GM19452 (cell line): ENCODE results near the gene KIRREL3.
"Not testable (repeated sequence)": the region's sequence is repeated elsewhere in the genome, so short reads cannot be mapped to it uniquely, and the experiment has no call there.

Experiments
- ATAC-seq: cut with Tn5 transposase; IDR thresholded peaks from one replicate; pipeline ENCODE4 v1.9.1; 2021; ENCODE audit not compliant: unreplicated experiment

Gene KIRREL3

DNA sequence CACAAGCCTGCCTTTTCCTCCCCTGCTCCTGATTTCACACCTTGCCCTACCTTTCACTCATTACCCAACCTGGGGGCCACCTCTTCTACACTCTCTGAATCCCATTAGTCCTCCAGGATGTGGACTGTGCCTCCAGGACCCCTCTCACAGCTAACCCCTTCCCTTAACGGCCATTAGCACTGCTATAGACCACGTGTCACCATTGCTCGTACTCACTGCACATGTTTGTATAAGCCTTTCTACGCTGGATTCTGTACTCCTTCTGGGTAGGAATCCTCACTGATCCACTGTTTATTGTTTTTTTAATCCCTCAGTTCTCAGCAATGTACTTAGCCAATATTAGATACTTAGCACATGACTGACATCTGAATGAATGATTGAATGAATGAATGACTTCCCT, 40.9 kb downstream of the KIRREL3 start:
- ATAC-seq = no peak

DNA sequence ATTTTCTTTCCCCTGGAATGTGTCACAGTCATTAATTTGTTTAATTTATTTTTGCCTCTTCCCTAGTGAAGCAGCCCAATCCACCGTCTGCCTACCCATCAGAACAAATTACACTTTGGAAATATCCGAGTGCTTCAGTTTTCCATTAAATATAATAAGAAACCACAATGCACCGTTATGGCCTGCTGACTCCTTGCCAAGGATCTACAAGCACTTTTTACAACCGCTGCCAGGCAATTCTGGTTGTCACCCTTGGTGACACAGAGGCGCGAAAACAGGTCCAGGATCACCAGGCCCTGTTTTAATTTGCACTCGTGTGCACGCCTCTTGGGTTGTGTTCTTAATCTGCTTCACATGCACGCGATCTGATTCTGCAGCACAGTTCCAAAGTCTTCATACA, 43.9 kb downstream of the KIRREL3 start:
- ATAC-seq = no peak

DNA sequence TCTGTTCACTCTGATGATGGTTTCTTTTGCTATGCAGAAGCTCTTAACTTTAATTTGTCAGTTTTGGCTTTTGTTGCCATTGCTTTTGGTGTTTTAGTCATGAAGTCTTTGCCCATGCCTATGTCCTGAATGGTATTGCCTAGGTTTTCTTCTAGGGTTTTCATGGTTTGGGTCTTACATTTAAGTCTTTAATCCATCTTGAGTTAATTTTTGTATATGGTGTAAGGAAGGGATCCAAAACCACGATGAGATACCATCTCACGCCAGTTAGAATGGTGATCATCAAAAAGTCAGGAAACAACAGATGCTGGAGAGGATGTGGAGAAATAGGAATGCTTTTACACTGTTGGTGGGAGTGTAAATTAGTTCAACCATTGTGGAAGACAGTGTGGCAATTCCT, 48.0 kb downstream of the KIRREL3 start:
- not testable (repeated sequence) for ATAC-seq

DNA sequence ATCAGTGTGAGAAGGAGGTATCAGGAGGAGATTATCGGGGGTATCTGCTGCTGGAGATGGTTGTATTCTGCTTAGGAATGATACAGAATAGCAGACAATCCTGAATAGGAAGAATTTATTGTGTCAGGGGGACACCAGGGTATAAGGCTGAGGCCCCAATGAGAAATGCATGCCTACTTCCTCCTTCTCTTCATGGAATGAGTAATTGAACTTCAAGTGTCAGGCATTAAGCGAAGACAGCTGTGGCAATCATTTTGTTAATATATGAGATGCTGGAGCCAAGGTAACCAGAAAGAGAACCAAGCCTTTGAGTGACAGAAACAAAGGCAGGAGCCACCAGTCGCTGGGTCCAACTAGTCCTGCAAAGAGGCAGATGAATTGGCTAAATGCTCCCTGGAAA, 49.1 kb downstream of the KIRREL3 start:
- ATAC-seq = no peak

DNA sequence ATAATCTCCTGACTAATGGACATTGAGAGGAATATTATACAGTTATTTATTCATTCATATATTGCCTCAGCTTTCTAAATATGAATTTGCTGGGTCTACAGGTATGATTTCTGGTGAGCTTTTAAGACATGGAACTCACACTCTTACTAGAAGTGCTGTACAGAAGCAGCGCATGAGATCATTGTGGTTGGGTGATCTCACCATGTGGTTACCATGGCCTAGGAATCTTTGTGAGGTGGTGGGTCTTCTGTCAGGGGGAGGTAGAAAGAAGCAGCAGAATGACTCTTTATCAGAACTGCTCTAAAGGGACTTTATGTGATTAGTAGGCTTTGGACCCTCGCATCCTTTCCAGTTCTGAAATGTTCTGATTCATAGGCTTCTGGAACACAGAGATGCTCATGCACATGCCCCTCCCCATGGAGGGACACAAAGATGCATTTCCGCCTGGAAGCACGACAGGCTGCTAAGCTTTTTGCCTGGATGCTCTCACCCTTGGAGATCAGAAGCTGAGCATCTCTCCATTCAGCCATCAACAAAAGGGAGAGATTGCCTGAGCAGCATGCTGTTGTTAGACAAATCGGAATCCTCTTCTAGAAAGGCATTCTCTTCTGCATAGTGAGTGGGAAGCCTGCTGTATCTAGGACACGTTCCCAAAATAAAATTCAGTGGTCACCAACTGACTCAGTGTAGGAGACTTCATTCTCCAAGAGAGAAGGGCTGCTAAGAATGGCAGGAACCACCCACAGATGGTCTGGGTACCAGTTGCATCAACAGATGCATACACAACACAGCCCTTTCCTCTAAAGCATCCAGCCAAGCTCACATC, 51.3 kb downstream of the KIRREL3 start:
- no peak for ATAC-seq

DNA sequence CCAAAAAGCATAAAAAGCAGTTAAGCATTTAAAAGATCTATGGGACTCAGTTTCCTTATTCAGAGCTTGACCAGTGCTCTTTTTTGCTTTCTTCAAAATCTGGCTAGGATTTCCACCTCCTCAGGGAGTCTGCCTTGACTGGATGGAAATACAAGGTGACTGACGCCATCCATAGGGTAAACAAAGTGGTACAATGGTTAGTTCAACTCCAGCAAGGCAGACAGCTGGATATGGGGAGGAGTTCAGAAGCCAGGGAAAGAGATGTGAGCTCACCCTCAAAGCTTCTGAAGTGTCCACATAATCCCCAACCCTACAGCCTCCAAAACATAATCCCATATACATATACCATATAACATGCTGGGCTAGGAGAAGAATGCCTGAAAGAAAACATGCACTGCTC, 52.0 kb downstream of the KIRREL3 start:
- ATAC-seq = no peak

DNA sequence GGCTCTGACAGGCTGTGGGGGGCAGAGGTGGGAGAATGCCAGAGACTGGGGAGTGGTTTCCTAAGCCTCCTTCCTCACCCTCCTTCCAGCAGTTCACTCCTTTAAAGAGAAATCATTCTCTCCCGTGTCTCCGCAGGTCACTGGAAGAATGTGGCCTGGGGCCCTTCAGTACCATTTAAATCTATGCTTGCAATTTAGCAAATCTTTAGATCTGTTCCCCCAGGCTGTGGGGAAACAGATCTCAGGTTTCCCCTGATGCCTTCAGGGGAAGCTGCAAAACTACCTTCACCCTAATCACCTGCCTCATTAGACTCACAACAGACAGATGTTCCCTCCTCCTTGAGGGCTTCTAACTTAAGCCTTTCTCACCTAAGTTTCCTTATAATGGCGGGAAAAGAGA, 55.3 kb downstream of the KIRREL3 start:
- ATAC-seq = no peak

DNA sequence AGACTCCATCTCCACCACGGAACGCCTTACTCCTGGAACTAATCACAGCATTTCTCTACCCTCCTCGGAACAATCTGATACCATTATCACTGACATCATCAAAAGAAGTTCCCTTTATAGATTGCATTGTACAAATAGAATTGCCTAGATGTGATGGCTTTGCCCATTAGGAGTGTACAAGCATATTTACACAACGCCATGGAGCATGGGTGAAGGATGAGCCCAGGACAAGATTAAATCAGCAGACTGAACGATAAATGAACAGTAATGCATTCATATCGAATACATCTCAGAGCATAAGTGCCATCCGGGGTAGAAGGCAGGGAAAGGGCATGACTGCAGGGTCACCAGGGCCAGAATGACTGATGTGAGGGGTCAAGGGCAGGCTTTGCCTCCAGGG, 57.3 kb downstream of the KIRREL3 start:
- no peak for ATAC-seq

DNA sequence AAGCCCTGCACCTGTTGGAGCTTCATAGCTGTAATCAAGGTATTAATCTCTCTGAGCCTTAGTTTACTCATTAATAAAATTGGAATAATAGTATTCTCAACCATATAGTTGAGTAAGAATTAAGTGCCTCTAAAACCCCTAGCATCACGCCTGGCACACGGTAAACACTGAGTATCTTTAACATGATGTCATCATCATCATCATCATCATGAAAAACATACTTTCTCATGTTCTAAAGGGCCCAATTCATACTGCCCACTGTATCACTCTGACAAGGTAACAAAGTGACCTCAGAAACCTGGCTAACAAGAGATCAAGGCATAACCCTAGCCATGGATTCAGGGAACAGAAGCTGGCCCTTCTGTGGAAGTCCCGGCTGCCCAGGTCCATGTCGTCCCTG, 58.4 kb downstream of the KIRREL3 start:
- ATAC-seq = no peak

DNA sequence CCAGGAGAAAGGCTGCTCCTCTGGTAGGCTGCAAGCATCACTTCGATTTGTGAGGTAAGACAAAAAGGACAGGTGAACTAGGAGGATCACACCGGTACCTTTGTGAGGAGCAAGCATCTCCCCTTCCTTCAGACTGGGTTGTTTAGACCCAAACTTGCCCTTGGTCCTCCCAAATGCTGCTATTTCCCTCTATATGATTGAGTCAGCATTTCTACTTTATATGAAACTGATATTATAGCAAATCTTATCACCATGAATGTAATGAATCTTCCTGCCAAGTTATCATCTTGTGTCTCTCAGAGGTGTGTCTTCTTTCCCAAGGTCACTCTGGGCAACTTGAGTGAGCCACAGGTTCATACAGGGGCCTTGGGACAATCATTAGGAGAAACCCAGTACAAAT, 61.0 kb downstream of the KIRREL3 start:
- no peak for ATAC-seq

DNA sequence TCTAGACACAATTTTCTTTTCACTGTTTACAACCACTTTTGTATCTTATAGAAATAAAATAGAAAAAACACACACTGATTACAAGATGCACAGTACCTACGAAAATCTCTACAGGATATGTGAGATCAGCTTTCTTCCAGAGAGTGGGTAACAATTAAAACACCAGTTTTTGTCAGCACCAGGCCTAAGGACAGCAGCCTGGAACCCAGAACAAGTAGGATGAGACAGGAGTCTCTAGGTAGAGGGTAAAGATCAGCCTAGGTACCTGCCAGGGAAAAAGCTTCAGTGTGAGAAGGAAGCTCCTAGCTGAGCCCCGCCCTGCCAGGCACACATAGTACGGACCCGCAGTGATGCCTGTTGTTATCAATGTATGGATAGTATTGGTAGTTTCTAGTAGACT, 61.9 kb downstream of the KIRREL3 start:
- no peak for ATAC-seq

DNA sequence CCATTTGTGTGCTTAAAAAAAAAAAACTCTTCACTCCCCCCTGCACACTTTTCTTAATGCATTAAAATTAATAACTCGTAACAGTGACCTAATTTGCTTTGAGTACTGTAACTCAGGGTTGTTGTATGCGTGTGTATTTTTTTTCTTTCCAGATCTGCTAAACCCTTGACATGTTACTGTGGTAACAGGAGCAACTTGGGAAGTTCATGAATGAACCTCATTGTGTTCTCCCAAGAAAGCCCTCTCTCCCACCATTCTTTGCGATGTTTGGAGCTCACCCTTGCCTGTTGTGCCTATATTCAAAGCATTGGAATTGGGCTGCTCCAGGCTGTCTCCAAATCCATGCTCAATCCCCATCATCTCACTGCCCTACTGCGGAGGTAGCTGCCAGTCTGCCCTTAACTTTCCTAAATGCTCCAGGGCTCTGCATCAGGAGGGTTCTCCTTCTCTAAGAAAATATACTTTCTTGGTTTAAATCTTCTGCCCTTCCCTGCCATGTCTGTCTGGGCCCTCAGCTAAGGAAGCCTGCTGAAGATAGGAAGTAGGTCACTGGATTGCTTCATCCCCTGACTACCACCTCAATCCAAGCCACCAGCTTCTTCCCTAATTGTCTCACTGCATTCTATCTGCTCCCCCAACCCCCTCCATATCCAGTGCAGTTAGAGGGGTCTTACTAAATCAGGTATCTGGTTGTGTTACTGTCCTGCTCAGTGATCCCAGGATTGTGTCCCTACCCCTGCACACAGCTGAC, 70.3 kb downstream of the KIRREL3 start:
- ATAC-seq = no peak

DNA sequence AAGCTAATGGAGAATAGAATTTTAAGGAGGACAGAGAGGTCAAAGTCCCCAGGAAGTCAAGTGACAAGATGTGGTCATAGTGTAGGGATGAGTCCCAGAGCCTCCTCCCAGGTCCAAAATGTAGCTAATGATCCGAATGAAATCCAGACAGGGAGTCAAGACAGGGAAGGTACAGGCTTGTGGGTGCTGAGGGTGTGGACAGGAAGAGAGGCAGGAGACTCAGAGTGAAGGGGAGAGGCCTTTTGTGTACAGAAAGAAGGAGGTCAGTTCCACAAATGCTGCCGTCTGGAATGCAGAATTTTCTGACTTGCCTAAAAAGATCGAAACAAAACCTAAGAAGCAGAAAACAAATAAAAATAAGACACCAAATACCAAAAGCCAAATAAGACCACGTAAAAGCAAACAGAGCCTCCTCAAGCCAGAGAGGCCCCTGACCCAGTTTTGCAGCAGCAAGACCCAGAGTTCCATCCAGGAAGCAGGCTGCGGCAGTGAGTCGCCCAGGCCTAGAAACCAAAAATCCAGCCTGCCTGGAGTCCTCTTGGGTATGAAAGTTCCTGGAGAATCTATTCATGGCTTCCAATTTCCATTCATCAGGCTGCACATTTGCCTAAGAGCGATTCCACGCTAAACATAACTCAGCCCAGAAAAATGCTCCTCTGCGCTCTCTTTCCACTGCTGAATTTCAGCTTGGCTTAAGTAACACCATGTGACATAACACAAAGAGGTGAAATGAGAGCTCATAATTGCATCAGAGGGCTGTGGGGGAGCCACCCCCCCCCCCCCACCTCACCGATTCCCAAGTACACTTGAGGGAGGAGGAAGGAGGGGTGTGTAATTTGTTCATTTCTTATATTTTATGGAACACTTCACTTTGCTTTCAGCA, 71.2 kb downstream of the KIRREL3 start:
- no peak for ATAC-seq

DNA sequence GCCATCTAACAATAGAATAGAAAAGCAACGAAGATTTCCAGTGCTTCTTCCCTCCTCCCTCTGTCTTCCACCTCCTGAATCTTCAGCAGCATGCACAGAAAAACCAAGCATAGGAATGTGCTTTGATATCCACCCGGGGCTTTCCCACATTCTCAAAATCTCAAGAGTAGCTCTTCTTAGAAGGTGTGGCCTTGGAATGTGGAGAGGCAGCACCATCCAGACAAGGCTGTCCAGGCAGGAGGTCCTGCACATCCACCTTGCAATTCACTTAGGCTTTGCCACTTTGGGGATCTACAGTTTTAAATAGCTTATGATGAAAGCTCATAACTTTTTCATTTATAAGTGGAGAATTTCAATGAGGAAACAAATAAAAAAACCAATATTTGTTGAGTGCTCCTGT, 72.9 kb downstream of the KIRREL3 start:
- ATAC-seq = no peak

DNA sequence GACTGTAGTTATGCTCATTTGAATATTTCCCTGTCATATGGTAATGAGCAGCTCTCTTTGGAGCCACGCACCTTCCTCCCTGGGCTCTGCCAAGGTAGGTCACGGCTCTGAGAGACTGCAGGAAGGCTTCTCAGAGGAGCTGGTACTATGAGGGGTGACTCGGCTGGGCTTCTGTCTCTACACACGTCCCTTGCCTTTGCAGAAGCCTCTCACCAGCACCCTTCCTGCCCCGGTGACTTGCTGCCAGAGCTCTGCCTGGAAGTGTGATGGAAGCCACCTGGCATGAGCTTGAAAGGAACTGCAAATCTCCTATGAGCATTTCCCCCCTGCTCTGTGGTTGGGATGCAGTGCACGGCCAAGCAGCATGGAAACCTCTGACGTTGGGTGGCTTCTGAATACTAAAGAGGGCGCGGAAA, 74.2 kb downstream of the KIRREL3 start:
- ATAC-seq = no peak

DNA sequence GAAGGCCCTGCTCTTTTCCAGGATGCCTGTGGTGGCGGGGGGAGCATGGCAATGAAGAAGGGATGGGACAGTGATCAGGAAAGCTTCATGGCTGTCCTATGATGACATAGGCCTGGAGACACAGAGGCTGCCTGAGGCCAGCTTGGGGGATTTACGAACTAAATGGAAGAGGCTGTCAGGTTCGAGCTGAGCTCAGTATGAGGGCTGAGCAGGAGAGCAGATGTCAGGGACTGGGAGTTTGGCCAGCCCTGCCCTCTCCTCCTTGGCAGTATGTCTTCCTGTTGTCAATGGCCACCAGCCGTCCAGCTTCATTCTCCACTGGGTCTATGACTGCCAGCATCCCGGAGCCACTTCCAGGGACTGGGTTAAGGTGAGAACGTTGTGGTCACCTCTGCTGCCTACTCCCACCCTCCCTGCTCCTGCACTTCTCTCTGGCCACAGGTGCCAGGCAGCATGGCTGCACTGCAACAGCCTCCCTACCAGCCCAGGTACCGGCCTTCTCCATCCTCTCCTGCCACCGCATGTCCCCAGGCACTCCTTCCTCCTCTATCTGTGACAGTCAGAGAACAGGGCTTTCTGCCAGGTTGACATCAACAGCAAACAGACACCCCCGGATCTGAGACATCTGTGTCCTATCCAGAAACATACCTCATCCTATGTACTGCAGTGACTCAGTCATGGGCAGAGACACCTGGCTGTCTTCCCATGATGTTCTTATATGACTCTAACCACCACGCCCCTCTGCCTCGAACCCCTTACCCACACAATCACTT, 75.1 kb downstream of the KIRREL3 start:
- no peak for ATAC-seq

DNA sequence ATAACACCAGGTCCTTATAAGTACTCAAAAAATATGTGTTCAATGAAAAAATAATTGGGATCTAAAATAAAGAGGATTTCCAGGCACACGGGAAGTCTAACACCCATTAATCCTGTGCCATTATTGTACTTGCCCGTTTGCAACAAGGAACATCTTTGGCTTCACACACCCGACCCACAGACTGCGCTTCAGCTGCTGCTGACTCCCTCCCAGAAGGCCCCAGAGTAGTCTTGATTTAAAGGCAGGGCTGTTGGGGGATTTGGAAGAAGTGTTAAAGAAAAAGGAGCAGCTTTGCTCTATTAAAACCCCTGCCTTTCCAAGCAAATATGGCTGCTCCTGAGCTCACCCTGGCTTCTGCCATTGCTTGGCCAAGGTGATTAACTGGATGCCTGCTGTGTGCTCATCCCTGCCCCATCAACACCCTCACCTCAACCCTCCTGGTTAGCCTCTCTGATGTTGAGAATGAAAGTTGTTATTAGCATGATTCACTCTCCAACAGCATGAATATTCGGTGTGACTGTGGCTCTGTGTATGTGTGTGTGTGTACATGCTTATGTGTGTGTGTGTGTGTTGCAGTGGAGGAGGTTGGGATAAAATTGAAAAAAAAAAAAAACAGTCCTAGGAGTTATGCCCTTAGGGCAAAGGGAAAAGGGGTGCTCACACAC, 76.1 kb downstream of the KIRREL3 start:
- ATAC-seq = no peak

DNA sequence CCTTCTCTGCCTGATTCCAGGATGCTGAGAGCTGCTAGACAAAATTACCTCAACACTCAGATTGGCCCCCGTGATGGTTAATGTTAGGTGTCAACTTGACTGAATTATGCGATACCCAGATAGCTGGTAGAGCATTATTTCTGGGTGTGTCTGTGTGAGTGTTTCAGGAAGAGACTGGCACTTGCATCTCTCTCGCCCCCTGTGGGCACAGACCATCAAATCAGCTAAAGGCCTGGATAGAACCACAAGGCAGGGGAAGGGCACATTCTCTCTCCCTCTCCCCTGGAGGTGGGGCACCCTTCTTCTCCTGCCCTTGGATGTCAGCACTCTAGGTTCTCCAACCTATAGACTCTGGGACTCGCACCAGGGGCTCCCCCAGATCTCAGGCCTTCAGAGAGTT, 79.7 kb downstream of the KIRREL3 start:
- ATAC-seq = no peak

DNA sequence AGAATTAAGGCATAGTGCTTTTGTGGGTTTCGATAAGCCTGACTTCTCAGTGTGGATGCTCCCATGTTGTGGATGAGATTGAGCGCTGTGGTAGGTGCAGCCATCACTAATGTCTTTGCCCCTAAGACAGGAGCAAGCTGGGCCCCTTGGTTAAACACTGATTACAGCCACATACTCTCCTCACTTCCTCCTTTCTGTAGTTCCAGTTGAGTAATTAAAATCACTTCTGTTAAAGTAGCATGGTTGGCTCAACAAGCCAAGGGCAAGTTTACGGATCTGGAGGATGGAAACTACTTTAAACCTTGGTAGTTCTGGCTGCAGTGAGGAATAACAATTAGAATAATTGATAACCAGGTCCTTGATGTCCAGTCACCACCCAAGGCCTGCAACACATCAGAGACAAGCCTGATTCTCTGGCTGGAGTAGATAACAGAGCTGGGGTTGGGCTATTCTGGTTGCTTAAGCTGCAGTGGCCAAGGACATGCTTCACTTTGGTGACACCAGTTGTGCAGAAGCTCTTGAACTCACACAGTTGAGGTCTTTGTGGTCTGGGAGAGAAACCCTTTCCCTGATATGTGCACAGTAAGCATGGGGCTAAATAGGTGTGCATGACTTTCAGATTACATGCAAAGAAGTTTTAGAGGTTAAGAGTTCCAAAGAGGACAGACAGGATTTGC, 81.3 kb downstream of the KIRREL3 start:
- peak; percentile 47 for ATAC-seq

DNA sequence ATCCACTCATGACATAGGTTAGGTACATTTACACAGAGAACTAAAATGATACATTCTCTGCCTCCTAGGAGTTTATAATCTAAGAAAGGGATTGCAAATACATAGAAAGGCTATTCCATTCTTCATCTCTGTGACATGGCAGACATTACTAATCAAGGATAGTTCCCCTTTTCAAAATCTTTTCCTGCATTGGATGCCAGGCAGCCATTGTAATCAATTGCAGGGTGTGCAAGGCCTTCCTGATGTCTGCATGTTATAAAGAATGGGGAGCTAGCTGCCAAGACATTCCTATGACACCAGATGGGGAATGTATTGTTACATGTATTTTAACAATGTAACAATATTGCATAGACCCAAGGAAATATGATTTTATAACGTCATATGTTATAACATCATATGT, 82.0 kb downstream of the KIRREL3 start:
- no peak for ATAC-seq
